Stimulated activated CD8-positive, alpha-beta memory T cell treated with anti-CD3 and anti-CD28 coated beads, Interleukin-7, amount 100 ng/mL, for 48 hours (primary cell): ENCODE measurements around the gene GRIN2B.

ENCODE experiments used
- DNase-seq, 2 donors: peaks; one replicate each; pipeline ENCODE4 v3.0.0-alpha.2; 2020; ENCODE audit warnings: low read depth in 1 of 2; ENCODE audit errors: extremely low read depth in 1 of 2

Gene GRIN2B

DNA sequence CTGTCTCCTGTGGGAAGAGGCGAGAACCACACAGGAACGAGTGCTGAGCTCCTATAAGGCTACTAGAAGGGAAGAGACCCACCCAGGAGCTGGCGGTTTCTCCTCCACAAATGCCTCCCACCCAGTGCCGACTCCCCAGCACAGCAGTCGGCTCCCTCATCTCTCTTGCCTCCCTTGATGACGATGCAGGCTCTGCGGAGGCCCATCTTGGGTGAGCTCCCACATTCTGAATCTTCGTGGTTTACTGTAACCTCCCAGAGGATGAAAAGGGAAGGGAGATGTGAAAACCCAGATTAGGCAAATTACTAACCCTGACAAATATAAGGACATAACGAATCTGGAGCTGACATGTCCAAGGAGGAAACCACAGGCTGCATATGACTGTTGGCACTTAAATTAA is 23.8 kb downstream of the GRIN2B start:
- no peak for DNase-seq

DNA sequence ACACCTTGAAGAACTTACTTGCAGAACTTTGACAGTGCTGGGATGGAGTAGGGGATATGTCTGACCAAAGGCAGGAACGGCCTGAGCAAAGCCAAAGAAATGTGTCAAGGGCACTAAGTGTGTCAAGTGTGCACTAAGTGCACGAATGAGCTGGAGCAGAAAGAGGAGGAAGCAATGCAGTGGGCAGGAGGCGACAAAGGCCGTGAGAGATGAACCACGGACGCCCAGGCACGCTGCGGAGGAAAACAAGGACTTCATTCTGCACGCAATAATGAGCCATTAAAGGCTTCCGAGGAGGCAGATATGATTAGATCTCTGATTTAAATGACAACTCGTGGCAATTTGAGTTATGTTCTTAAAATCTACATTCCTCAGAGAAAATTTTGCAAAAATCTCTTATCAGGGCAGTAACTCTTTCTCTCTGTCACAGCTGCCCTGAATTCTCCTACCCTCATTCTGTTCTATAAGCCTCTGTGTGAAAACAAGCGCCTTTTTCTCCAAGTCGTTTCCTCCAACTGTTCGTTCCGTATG is 25.3 kb downstream of the GRIN2B start:
- DNase-seq: no peak

DNA sequence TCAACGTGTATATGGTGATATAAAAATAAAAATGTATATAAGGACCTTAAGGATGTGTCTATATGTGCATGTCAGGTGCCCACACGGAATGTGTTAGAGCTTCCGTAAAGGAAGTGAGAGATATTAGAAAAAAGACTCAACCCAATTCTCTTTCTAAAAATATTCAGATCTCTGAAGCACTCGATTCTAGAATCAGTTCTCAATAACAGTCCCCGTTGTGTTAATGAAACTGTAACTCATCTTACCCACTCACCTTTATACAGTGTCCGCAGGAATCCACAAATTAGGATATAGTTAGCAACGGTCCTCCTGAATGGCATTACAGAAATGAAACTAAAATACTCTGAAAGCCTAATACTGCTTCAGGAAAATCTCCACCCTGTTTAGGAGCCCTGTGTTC is 29.3 kb downstream of the GRIN2B start:
- no peak for DNase-seq

DNA sequence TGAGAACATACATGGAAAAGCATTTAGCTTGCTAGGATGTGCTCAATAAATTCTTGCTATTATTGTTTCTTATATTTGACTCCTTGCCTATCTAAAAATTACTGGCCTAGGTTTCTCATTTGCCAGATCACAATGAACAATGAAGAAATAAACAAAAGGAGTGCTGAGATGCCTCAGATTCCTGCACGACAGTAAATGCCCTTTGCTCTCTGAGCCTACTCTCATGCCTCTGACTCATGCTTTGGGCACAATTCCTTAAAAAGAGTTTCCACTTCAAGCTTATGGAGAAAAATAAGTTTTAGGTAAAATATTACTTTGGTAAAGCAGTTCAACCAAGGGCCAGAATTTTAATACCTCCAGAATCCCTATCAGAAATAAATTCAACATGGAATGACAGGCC is 30.9 kb downstream of the GRIN2B start:
- no peak for DNase-seq

DNA sequence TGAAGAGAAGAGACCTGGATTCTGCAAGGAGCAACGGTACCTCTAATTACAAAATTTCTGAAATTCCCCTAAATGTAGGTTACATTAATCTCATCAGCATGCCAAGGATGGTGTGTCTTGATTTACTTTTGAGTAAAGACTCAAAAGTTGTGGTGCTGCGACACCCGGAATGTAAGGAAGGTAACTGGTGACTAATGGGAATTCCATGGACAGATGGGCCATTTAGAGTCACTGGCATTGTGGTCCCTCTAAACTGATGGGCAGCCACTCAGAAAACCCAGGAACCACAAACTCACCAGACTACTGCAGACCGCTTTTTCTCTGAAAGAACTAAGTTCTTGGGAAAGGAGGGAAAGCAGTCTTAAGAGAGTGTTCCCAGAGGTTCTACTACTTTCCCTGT is 32.8 kb downstream of the GRIN2B start:
- no peak for DNase-seq

DNA sequence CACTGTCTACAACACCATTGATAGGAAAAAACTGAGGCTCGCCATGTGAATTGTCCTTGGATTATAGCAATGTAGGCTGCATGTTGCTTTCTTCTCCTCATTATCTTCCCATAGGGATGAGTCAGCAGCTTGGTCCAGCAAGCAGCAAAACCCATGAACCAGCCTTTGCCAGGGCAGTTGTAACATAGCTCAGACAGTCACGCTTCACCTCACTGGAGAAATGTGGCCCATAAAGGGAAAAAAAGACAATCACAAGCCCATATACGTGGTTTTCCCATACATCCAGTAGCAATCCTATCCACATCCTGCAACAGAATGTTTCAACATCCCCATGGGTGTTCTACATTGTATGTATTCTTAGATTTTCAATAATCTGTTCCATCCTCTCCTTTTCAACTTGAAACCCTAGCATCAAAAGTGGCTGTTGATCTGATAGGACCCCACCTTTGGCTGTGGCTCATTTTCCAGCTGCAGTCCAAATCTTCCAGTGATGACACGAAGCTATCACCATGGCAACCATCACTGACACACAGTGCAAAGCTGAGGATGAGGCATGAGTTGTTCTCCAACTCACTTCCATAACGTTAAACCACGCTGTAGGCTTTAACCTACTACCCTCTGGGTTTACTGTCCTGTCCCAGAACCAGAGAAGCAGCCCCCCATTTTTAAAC is 34.0 kb downstream of the GRIN2B start:
- no peak for DNase-seq

- DNase-seq: no peak
These were observed 35.8 kb downstream of the GRIN2B start for GRCh38 chr12:13945641-13946040.

DNA sequence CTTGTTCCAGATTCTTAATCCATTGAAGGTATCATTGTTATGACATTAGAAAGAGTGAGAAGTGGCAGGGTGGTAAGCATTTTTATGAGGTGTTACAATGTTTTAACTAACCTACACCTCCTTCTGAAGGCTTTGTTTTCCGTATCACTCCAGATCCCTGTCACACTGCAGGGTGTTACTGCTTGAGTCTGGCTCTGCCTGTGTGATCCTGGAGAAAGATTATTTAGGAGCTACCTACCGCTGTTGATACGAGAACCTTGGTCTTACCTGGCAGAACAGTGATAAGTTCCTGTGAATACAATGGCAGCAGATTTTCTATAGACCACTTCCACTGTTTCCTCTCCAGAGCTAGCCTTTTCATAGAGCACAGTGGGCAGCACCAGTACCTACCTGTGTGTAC is 36.2 kb downstream of the GRIN2B start:
- no peak for DNase-seq

DNA sequence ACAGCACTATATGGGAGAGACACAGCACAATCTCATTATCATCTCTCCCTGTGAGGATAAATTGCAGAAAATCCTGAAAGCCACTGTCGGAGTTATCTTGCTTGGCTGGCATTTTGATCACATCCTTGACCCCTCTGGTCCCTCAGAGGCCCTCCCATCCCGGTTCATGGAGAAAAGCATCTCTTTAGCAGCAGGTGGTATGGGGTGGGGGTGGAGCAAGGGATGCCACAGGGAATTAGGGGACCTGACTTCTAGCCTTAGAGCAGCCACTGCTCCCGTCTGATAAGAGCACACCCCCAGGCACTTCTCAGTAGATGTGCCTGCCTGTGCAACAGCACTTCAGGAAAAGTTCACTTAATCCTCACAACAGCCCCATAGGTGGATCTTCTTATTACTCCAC is 38.6 kb downstream of the GRIN2B start:
- no peak for DNase-seq

DNA sequence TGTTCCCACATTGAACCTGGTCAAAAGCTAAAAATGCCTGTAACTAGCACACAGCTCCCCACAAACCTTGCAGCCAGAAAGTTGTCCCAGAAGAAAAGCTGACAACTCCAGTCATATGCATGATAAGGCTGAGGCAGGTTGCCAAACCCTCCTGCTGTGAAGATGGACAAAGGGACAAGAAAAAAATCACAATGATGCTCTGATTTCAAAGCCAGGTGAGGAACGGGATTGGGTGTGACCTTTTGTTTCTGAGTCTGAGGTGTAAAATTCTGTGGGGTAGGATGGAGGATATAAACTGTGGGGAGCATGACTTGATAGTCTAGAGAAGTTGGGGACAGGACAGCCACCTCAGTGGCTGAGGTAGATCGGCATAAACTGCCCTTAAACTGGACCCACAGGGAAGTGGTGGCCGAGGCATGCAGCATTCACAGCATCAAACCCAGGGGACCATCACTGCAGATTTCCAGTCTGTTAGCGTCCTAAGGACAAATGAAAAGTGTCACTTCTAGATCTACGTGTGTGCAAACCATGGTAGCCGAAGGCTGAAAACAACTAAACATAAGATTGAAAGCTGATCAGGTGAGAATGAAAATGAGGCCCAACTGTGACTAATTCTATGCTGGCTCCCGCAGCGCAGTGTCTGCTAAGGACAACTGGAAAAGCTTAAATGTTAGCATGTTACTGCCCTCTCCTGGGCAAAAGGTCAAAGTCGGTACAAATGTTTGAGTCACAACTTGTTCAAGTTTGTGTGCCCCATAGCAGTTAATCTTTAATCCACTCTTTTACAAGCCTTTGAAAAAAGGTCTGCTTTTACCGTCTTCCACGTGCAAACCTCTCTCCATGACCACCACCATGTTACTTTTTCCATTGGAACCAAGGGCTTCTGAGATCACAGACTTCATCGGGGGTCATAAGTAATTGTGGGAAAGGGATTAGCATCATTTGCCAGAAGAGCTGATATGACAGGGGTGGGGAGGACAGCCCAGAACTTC is 39.8 kb downstream of the GRIN2B start:
- no peak for DNase-seq

DNA sequence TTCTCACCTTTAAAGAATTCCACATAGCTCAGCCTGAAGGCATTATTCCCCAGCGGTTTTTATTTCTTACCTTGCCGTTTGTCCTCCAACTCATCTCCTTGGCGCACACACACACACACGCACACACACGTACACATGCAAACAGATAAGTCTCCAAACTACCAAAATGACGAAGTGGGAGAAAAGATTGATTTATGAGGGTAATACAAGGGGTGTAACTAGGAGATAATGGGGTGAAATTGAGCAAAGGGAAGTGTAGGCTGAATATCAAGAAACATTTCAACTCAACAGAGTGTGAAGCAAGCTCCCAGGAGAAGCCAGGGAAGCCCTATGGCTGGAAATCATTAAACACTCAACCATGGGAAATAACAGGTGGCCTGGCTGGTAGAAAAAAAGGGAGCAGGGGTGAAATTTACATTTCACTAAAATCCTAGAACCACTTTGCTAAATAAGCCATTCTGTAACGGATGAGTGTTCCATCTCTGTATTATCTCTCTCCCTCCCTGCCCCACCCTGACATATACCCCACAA is 41.0 kb downstream of the GRIN2B start:
- DNase-seq: no peak

DNA sequence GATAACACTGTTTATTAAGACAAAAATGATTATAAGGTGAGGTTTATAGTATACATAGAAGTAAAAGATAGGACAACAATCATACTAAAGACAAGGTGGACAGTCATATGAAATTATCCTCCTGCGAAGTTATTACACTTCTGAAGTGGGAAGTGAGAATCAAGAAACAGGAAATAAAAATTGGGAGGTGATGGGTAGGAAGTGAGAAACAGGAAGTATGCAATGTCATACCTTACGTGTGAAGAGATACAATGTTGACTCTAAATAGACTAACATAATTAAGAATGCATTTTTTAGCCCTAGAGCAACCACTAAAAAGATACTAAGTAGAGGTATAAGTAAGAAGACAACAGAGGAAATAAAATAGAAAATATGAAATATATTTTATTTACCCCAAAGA is 43.7 kb downstream of the GRIN2B start:
- no peak for DNase-seq

DNA sequence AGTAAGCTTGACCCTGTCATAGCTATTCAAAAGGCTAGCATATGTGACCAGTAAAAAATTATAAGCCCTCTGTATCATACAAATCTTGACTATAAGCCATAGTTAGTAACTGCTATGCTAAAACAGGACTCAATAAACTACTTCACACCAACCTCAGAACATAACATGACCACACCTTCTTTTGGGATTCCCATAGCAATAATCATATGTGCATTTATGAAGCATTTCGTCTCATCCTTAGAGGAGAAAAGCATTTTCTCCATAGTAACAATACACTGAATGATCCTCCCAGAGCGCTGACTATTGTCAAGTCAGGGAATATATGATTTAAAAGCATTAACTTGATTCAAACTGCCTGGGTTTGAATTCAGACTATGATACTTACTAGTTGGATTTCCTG is 46.2 kb downstream of the GRIN2B start:
- no peak for DNase-seq
